Neutrophil (primary cell): Measurements from ENCODE around the gene SIRPB2.
A peak's percentile ranks its signal among the peaks of the same experiment; 100 is the strongest.

Source experiments
- H3K27ac ChIP-seq: fragments of 200-600 bp; sonication (generic); 2 replicates; pipeline ENCODE4 v1.5.1; 2016; ENCODE audit warnings: mild to moderate bottlenecking, moderate library complexity
- H3K27me3 ChIP-seq: fragments of 200-600 bp; sonication (generic); 2 replicates; pipeline ENCODE4 v1.6.0; 2016; ENCODE audit warnings: mild to moderate bottlenecking
- H3K36me3 ChIP-seq: fragments of 200-600 bp; sonication (generic); 2 replicates; pipeline ENCODE4 v1.5.1; 2017
- H3K4me1 ChIP-seq, 2 experiments: fragments of 200-600 bp in 1 of 2; sonication (generic) in 1 of 2; 1 replicate in 1 of 2; 2 replicates in 1 of 2; pipeline versions ENCODE4 v1.5.1 to v1.6.1; 2013 to 2016; ENCODE audit warnings: low read depth in 1 of 2, low read length in 1 of 2, mild to moderate bottlenecking in 1 of 2, moderate library complexity in 1 of 2; ENCODE audit not compliant: control insufficient read depth in 1 of 2, insufficient read depth in 1 of 2
- H3K4me3 ChIP-seq, 2 experiments: fragments of 200-600 bp in 1 of 2; sonication (generic) in 1 of 2; 1 replicate in 1 of 2; 2 replicates in 1 of 2; pipeline ENCODE4 v1.5.1; 2013 to 2016; ENCODE audit warnings: low read depth in 1 of 2, low read length in 1 of 2, mild to moderate bottlenecking in 1 of 2, moderate library complexity in 1 of 2
- H3K9me3 ChIP-seq: fragments of 200-600 bp; sonication (generic); 2 replicates; pipeline ENCODE4 v1.5.1; 2016
- CTCF ChIP-seq: fragments of 200-600 bp; sonication (generic); IDR thresholded peaks from 2 replicates; pipeline ENCODE4 v1.5.1; 2016; ENCODE audit warnings: antibody characterized with exemption

SIRPB2 gene

GRCh38 chr20:1484438-1485116, 6.6 kb downstream of the SIRPB2 start:
- Histone ChIP-seq H3K27ac (peak overlapping the region; percentile 9), H3K4me1 (peaks cover 68 to 93% of the 10 kb centered on the region in 2 experiments)

DNA sequence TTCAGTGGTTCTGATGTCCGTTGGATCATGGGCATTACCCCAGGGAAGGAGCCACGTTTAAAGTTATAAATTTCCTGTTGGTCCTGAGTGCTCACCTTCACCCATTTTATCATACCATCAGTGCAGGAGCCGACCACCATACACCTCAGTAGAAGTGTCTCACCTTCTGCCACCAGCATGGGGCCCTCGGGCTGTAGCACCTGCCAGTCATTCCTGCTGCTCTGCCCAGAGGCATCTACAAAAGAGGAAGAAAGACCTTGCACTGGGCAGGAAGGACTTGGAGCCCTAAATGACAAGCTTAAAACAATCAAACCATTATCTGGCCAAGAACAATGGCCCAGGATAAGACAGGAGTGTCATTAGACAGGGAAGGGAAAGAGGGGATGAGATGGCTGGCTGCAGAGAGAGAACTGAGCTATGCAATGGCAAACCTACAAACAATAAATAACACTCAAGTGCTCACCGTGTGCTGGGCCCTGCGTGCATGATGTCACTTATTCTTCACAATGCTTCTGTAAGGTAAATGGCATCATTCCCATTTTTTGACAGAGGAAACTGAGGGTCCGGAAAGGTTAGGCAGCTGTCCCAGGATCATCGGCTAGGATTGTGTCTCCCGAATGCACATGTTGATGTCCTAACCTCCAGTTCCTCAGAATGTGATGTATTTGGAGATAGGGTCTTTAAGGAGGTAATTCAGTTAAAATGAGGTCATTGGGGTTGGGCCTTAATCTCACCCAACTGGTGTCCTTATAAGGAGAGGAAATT, 11.2 kb downstream of the SIRPB2 start:
- TF ChIP-seq CTCF = no peak
- H3K27ac ChIP-seq = peak overlapping the region; percentile 58
- H3K27me3 ChIP-seq = no peaks in the 10 kb centered on the region
- no peaks in the 10 kb centered on the region for H3K9me3 ChIP-seq
- no peak overlapping the region for H3K4me3 ChIP-seq
- peaks cover 69% of the 10 kb centered on the region for H3K36me3 ChIP-seq
- H3K4me1 ChIP-seq = peaks cover 43 to 55% of the 10 kb centered on the region in 2 experiments

More at GRCh38 chr20:1484438-1485116, 6.6 kb downstream of the SIRPB2 start:
- Histone ChIP-seq H3K36me3 (peaks cover 23% of the 10 kb centered on the region), H3K27me3 (no peaks in the 10 kb centered on the region), H3K4me3 (no peak overlapping the region), H3K9me3 (no peaks in the 10 kb centered on the region)
- no peak for TF ChIP-seq CTCF

DNA sequence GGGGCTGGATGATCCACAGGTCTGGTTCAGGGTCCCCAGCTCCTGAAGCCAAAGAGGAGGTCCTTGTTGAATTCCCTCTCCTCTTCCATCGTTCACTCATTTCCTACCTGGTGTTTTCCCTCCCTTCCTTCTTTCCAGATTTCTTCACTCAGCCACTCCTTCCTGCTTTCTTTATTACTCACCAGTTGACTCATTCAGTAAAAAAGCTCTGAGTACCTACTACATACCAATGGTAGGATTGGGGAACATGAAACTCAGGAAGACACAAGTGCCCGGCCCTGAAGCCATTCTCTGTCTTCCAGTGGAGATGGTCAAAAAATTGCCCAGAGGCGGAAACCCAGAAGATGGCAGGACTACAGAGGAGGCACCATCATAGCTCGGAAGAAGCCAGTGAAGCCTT, 12.7 kb downstream of the SIRPB2 start:
- Histone ChIP-seq H3K27me3 (no peaks in the 10 kb centered on the region), H3K27ac (peak overlapping the region; percentile 58), H3K4me3 (no peak overlapping the region), H3K36me3 (peaks cover 83% of the 10 kb centered on the region), H3K9me3 (no peaks in the 10 kb centered on the region), H3K4me1 (peaks cover 45 to 48% of the 10 kb centered on the region in 2 experiments)
- no peak for TF ChIP-seq CTCF

GRCh38 chr20:1477896-1478490, 13.2 kb downstream of the SIRPB2 start:
- peaks cover 49 to 51% of the 10 kb centered on the region in 2 experiments for H3K4me1 ChIP-seq
- TF ChIP-seq CTCF = no peak
- H3K4me3 ChIP-seq = no peak overlapping the region
- no peaks in the 10 kb centered on the region for H3K9me3 ChIP-seq
- H3K27ac ChIP-seq = peak overlapping the region; percentile 58
- H3K27me3 ChIP-seq = no peaks in the 10 kb centered on the region
- peaks cover 88% of the 10 kb centered on the region for H3K36me3 ChIP-seq

DNA sequence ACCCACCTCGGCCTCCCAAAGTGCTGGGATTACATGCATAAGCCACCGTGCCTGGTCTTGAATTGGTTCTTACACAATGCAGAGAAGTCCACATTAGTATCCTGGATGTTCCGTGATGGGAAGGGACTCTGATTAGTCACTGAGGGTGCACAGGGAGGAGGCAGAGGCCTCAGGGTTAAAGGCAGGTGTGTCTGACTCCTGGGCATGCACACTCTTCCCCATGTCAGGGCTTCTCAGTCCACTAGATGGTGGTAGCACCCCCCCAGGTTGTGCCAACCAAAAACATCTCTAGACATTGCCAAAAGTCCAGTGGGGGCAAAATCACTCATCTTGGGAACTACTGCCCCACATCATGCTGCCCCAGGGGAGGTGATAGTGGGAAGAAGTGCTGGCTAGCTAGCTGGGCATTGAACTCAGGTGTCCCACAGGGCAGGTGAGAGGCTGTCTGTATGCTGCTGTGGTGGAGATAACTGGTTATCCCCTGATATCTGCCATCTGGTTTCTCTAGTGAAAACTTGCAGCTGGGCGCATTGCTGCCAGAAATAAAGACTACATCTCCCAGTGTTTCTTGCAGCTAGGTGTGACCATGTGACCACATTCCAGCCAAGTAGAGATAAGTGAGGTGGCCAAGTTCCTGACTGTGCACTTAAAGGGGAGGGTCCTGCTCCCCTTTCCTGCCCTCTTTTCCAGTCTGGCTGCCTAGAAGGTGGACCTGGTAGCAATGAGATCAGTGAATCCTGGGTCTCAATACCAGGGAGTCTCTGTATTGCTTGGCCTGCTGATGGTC, 16.2 kb downstream of the SIRPB2 start:
- TF ChIP-seq CTCF = no peak
- no peaks in the 10 kb centered on the region for H3K27me3 ChIP-seq
- peaks cover 97% of the 10 kb centered on the region for H3K36me3 ChIP-seq
- H3K27ac ChIP-seq = peak overlapping the region; percentile 96
- H3K4me3 ChIP-seq = no peak overlapping the region
- H3K4me1 ChIP-seq = peaks cover 54 to 71% of the 10 kb centered on the region in 2 experiments
- H3K9me3 ChIP-seq = no peaks in the 10 kb centered on the region
